DND-41 (cell line): Measurements from ENCODE around the gene RAI14.

Source experiments
- ATAC-seq: fragments of 200-7000 bp; cut with Tn5 transposase; 3 replicates; pipeline ENCODE4 v1.9.1; 2021; ENCODE audit warnings: low read depth; ENCODE audit not compliant: insufficient read depth
- DNase-seq: peaks from one replicate; pipeline ENCODE4 v3.0.0-alpha.2; 2020
- H2AFZ ChIP-seq: 2 replicates; pipeline ENCODE4 v1.6.0; 2012; ENCODE audit warnings: low read depth, low read length
- H3K27ac ChIP-seq: 2 replicates; pipeline ENCODE4 v1.5.1; 2012; ENCODE audit warnings: low read length, inconsistent platforms
- H3K27me3 ChIP-seq: fragments of 200-600 bp; sonication (generic); 2 replicates; pipeline ENCODE4 v1.6.0; 2012; ENCODE audit warnings: low read length, mild to moderate bottlenecking, inconsistent platforms; ENCODE audit not compliant: insufficient read depth, poor library complexity
- H3K36me3 ChIP-seq: 2 replicates; pipeline ENCODE4 v1.5.1; 2012; ENCODE audit warnings: low read length, inconsistent platforms; ENCODE audit not compliant: insufficient read depth
- H3K4me1 ChIP-seq: 2 replicates; pipeline ENCODE4 v1.5.1; 2012; ENCODE audit warnings: mild to moderate bottlenecking, low read length; ENCODE audit not compliant: insufficient read depth
- H3K4me2 ChIP-seq: 2 replicates; pipeline ENCODE4 v1.6.0; 2012; ENCODE audit warnings: mild to moderate bottlenecking, moderate library complexity, low read length, inconsistent platforms; ENCODE audit not compliant: insufficient read depth
- H3K4me3 ChIP-seq, 2 experiments: fragments of 200-600 bp in 1 of 2; shearing (Covaris generic) in 1 of 2; 2 replicates each; pipeline ENCODE4 v1.5.1; 2012 to 2016; ENCODE audit warnings: inconsistent platforms in 2 of 2, low read length in 2 of 2, mild to moderate bottlenecking in 2 of 2, low read depth in 1 of 2, moderate library complexity in 1 of 2
- H3K79me2 ChIP-seq: 2 replicates; pipeline ENCODE4 v1.6.0; 2012; ENCODE audit warnings: low read length, inconsistent platforms; ENCODE audit not compliant: insufficient read depth
- H3K9ac ChIP-seq: 2 replicates; pipeline ENCODE4 v1.6.0; 2012; ENCODE audit warnings: low read depth, mild to moderate bottlenecking, inconsistent platforms, low read length, moderate library complexity
- H3K9me3 ChIP-seq: 2 replicates; pipeline ENCODE4 v1.5.1; 2012; ENCODE audit warnings: low read length, moderate library complexity, mild to moderate bottlenecking, inconsistent platforms; ENCODE audit not compliant: insufficient read depth, severe bottlenecking
- H4K20me1 ChIP-seq: 2 replicates; pipeline ENCODE4 v1.6.0; 2012; ENCODE audit warnings: low read length; ENCODE audit not compliant: insufficient read depth
- EZH2 ChIP-seq: IDR thresholded peaks from 3 replicates; pipeline ENCODE4 v1.6.1; 2012; ENCODE audit warnings: borderline replicate concordance, low read depth, mild to moderate bottlenecking, moderate library complexity, low read length, inconsistent platforms; ENCODE audit not compliant: severe bottlenecking
- TF ChIP-seq, protein P1 (sequence below): IDR thresholded peaks from 2 replicates; pipeline ENCODE4 v1.5.1; 2012; ENCODE audit warnings: borderline replicate concordance, low read length, moderate library complexity, mild to moderate bottlenecking; ENCODE audit not compliant: poor library complexity, severe bottlenecking; ENCODE audit errors: extremely low read depth

The RAI14 gene

DNA sequence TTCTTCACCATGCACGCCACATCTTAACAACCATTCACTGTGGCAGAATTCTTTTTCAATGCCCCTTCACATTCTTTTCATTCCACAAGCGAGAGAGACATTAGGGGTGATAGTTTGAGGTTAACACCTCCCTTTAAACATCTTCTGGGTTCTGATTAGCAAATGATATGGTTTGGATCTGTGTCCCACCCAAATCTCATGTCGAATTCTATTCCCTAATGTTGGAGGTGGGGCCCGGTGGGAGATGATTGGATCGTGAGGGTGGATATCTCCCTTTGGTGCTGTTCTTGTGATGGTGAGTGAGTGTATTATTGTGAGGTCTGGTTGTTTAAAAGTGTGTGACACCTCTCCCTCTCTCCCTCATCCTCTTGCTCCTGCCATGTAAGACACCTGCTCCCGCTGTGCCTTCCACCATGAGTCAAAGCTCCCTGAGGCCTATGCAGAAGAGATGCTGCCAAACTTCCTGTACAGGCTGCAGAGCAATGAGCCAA is 46.1 kb upstream of the RAI14 start:
- Histone ChIP-seq H3K4me3 (no peak overlapping the region), H3K27ac (no peak overlapping the region), H3K9ac (no peak overlapping the region), H3K4me2 (no peak overlapping the region), H3K36me3 (no peaks in the 10 kb centered on the region), H2AFZ (no peak overlapping the region), H3K4me1 (no peaks in the 10 kb centered on the region), H4K20me1 (no peaks in the 10 kb centered on the region), H3K79me2 (no peaks in the 10 kb centered on the region), H3K27me3 (no peaks in the 10 kb centered on the region), H3K9me3 (no peaks in the 10 kb centered on the region)
- DNase-seq (no peak), ATAC-seq (no peak)
- no peak for TF ChIP-seq EZH2
- TF ChIP-seq, protein P1, sequence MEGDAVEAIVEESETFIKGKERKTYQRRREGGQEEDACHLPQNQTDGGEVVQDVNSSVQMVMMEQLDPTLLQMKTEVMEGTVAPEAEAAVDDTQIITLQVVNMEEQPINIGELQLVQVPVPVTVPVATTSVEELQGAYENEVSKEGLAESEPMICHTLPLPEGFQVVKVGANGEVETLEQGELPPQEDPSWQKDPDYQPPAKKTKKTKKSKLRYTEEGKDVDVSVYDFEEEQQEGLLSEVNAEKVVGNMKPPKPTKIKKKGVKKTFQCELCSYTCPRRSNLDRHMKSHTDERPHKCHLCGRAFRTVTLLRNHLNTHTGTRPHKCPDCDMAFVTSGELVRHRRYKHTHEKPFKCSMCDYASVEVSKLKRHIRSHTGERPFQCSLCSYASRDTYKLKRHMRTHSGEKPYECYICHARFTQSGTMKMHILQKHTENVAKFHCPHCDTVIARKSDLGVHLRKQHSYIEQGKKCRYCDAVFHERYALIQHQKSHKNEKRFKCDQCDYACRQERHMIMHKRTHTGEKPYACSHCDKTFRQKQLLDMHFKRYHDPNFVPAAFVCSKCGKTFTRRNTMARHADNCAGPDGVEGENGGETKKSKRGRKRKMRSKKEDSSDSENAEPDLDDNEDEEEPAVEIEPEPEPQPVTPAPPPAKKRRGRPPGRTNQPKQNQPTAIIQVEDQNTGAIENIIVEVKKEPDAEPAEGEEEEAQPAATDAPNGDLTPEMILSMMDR = no peak

DNA sequence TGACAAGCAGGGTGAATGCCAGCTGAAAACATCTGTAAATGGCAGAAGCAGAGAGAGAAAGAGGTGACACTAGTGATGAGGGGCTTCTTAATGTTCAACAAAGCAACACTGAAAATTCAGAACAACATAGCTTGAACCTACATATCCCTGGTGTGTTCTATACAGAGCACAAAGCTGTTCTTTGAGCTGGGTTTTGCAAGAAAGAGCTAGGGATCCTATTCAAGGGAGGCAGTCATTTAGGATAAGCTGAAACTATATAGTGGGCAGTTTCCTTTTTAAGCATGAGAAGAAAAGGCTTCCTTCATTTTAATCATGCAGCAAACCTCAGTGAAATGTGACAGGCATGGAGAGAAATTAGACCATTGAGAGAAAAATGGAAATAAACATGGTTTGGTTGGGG is 45.6 kb upstream of the RAI14 start:
- H3K27me3 ChIP-seq = no peaks in the 10 kb centered on the region
- H3K27ac ChIP-seq = no peak overlapping the region
- no peaks in the 10 kb centered on the region for H3K9me3 ChIP-seq
- no peaks in the 10 kb centered on the region for H3K36me3 ChIP-seq
- H3K4me2 ChIP-seq = no peak overlapping the region
- TF ChIP-seq EZH2 = no peak
- TF ChIP-seq, protein P1 = no peak
- no peaks in the 10 kb centered on the region for H4K20me1 ChIP-seq
- H3K79me2 ChIP-seq = no peaks in the 10 kb centered on the region
- DNase-seq (no peak), ATAC-seq (no peak)
- H3K4me3 ChIP-seq = no peak overlapping the region
- no peaks in the 10 kb centered on the region for H3K4me1 ChIP-seq
- H3K9ac ChIP-seq = no peak overlapping the region
- H2AFZ ChIP-seq = no peak overlapping the region

DNA sequence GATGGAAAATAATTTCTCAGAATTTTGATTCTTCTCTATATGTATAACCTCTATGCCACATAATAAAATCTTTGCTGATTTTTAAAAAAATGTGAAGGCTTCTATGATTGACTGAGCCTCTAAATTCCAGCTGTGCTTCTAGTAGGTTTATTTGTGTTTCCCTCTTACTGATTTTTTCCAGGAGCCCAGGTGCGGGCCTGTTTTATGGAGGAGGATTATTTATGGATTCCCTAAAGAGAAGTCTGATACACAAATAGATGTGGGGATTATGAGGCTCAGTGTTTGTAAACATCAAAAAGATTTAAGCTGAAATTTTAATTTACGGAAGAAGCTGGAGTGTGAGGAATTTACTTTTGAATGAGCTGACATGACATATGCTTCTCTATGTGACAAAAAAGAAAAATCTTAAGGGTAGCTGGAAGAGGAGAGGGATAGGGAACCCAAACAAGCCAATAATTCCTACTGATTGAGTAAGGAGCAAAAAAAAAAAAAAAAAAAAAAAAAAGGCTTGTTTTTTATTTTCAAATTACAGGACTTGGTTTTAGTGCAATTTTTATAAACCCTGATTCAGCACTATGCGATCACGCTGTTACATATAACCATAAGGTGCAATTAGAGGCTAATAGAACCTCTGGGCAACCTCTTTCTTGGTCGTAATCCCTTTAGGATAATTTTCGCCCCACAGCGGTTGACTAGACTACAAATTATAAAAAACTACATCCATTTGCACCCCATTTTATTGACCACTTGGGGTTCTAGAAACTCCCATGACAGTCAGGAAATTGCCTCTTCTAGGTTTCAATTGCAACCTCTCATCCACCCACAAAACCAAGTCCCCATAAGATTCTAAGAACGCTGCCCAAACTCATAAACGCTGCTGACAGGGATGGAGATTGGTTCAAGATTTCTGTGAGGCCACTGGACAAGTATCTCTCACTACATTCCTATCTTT is 44.4 kb upstream of the RAI14 start:
- TF ChIP-seq EZH2 = no peak
- TF ChIP-seq, protein P1 = no peak
- no peak for ATAC-seq
- Histone ChIP-seq H3K27me3 (no peaks in the 10 kb centered on the region), H3K27ac (no peak overlapping the region), H3K4me1 (no peaks in the 10 kb centered on the region), H3K9ac (no peak overlapping the region), H3K36me3 (no peaks in the 10 kb centered on the region), H3K79me2 (no peaks in the 10 kb centered on the region), H3K4me2 (no peak overlapping the region), H2AFZ (no peak overlapping the region), H4K20me1 (no peaks in the 10 kb centered on the region), H3K9me3 (no peaks in the 10 kb centered on the region), H3K4me3 (no peak overlapping the region)
- DNase-seq = no peak
